ENCODE data around the gene HTATSF1.

DNA sequence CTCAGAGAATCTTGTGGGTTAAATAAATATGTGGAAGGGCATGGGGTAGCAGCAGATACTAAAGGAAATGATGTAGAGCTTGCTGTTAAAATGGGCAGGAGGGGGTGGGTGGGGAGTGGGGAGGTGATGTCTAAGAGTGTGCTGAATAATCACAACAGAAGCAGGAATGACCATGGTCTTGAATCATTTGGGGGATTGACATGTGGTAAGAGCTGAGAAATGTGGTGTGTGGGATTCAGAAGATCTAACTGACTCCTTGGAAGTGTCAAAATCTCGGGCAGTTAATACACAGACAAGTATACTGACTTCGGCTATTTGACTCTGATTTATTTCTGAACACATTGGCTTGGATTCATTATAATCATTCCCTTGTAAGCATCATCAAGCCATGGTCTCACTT lies 41.4 kb downstream of the HTATSF1 start:
- TF ChIP-seq, protein P1, sequence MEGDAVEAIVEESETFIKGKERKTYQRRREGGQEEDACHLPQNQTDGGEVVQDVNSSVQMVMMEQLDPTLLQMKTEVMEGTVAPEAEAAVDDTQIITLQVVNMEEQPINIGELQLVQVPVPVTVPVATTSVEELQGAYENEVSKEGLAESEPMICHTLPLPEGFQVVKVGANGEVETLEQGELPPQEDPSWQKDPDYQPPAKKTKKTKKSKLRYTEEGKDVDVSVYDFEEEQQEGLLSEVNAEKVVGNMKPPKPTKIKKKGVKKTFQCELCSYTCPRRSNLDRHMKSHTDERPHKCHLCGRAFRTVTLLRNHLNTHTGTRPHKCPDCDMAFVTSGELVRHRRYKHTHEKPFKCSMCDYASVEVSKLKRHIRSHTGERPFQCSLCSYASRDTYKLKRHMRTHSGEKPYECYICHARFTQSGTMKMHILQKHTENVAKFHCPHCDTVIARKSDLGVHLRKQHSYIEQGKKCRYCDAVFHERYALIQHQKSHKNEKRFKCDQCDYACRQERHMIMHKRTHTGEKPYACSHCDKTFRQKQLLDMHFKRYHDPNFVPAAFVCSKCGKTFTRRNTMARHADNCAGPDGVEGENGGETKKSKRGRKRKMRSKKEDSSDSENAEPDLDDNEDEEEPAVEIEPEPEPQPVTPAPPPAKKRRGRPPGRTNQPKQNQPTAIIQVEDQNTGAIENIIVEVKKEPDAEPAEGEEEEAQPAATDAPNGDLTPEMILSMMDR (IDR thresholded peaks at IDR 0.05), result no peak
- no peak for TF ChIP-seq POLR2A (IDR thresholded peaks at IDR 0.05)

Measured in vagina (tissue), 2 donors.